ENCODE results near the gene OR52E2.

GRCh38 chr11:5096011-5096410, 36.6 kb upstream of the OR52E2 start:
- TF ChIP-seq CTCF (IDR thresholded peaks at IDR 0.05) (no peak), POLR2AphosphoS5 (IDR thresholded peaks at IDR 0.05) (no peak), POLR2A (IDR thresholded peaks at IDR 0.05) (no peak), EP300 (IDR thresholded peaks at IDR 0.05) (no peak)
